BLaER1 treated with 17β-estradiol and CSF1 and Interleukin-3, amounts not matched to agents 10 nM and 100 nM (cell line): ENCODE measurements around the gene ZBTB42.

Source experiments
- H3K27ac ChIP-seq, 11 experiments: shearing (Covaris generic); formaldehyde crosslinking; 2 replicates each; pipeline ENCODE4 v1.8.1; 2022
- H3K27me3 ChIP-seq, 11 experiments: shearing (Covaris generic); formaldehyde crosslinking; 2 replicates each; pipeline ENCODE4 v1.8.1; 2022
- H3K36me3 ChIP-seq, 11 experiments: shearing (Covaris generic); formaldehyde crosslinking; 2 replicates each; pipeline ENCODE4 v1.8.1; 2022
- H3K4me1 ChIP-seq, 10 experiments: shearing (Covaris generic); formaldehyde crosslinking; 2 replicates each; pipeline ENCODE4 v1.8.1; 2022
- H3K4me2 ChIP-seq, 11 experiments: shearing (Covaris generic); formaldehyde crosslinking; 2 replicates each; pipeline ENCODE4 v1.8.1; 2022
- H3K4me3 ChIP-seq, 10 experiments: shearing (Covaris generic); formaldehyde crosslinking; 2 replicates each; pipeline ENCODE4 v1.8.1; 2022
- H3K9ac ChIP-seq, 11 experiments: shearing (Covaris generic); formaldehyde crosslinking; 2 replicates each; pipeline ENCODE4 v1.8.1; 2022
- H3K9me3 ChIP-seq, 11 experiments: shearing (Covaris generic); formaldehyde crosslinking; replicated peaks in 1 of 11; 2 replicates each; pipeline ENCODE4 v1.8.1; 2022
- H4K20me1 ChIP-seq, 11 experiments: shearing (Covaris generic); formaldehyde crosslinking; 2 replicates each; pipeline ENCODE4 v1.8.1; 2022
- Cebpa-rat ChIP-seq, 11 experiments: shearing (Covaris generic); IDR thresholded peaks; 2 replicates each; pipeline ENCODE4 v1.8.1; 2022

ZBTB42 gene

DNA sequence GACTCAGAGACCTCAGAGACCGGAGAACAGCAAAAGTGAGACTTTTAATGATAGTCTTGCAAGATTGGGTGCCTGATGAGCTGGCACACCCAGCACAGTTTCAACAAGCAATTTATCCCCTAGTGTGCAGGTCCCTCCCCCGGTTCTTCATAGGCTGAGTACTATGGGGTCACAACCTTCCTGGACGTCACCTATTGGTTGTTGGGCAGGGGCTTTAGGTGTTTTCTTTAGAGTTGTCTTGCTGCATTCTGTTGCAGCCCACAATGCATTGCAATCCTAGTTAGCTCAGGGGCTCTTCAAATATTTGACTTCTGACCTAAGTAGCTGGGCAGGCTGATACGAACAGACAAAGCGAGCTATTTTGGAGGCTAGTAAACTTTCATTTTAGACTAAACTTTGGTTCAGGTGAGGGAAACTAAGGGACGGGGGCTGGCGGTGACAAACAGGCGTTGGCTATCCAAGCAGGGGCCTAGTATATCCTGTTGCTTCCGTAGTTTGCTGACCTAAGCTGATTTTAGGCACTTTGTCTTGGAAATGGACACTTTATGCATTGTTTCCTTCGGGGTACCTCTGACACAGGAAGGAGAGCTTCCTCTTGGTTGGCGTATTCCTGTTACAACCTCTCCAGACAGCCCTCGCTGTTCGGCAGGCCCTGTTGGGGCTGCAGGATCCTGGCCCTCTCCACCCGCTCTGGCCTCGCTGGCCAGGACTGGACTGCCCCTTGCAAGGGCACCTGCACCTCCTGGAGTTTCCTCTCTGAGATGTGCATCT is 33.9 kb upstream of the ZBTB42 start:
- no peak for TF ChIP-seq Cebpa-rat (IDR thresholded peaks at IDR 0.05)
- H3K4me3 ChIP-seq: no peak overlapping the region
- H3K4me2 ChIP-seq: 0 out of 22 replicates have a peak overlapping the region, but pooled peaks of 1 of the 11 experiments have one; percentile 19
- peak overlapping the region in 1 of 11 experiments; percentile 35; a peak in 1 of 22 replicates for H3K9ac ChIP-seq
- H4K20me1 ChIP-seq: peaks cover 0 to 49% (median 32%) of the 10 kb centered on the region in 11 experiments; a peak in 21 of 22 replicates
- no peaks in the 10 kb centered on the region for H3K27me3 ChIP-seq
- peaks cover 22 to 77% (median 46%) of the 10 kb centered on the region in 11 experiments for H3K36me3 ChIP-seq
- peaks cover 9 to 27% (median 22%) of the 10 kb centered on the region in 11 experiments; a peak in 21 of 22 replicates for H3K9me3 ChIP-seq
- no peak overlapping the region for H3K27ac ChIP-seq
- H3K4me1 ChIP-seq: peaks cover 6 to 29% (median 23%) of the 10 kb centered on the region in 10 experiments

DNA sequence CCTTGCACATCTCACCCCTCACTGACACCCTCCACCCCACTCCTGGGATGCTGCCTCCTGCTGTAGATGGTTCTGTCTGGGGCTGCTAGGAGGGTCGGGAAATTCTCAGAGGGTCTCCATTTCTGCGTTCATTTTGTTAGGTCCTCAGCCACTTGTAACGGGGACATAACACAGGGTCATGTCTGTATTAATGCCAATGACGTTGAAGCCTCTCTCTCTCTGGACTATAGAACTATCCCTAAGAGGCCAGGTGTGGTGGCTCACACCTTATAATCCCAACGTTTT is 33.3 kb upstream of the ZBTB42 start:
- Histone ChIP-seq H3K4me1 (peaks cover 6 to 29% (median 23%) of the 10 kb centered on the region in 10 experiments), H3K9ac (peak overlapping the region in 3 of 11 experiments; percentile 19 to 49 (median 35); a peak in 1 of 22 replicates), H3K4me2 (0 out of 22 replicates have a peak overlapping the region, but pooled peaks of 1 of the 11 experiments have one; percentile 19), H3K36me3 (peaks cover 25 to 77% (median 46%) of the 10 kb centered on the region in 11 experiments), H3K27me3 (no peaks in the 10 kb centered on the region), H4K20me1 (peaks cover 0 to 52% (median 37%) of the 10 kb centered on the region in 11 experiments; a peak in 21 of 22 replicates), H3K9me3 (peaks cover 9 to 32% (median 26%) of the 10 kb centered on the region in 11 experiments; a peak in 21 of 22 replicates), H3K4me3 (no peak overlapping the region), H3K27ac (no peak overlapping the region)
- no peak for TF ChIP-seq Cebpa-rat (IDR thresholded peaks at IDR 0.05)

DNA sequence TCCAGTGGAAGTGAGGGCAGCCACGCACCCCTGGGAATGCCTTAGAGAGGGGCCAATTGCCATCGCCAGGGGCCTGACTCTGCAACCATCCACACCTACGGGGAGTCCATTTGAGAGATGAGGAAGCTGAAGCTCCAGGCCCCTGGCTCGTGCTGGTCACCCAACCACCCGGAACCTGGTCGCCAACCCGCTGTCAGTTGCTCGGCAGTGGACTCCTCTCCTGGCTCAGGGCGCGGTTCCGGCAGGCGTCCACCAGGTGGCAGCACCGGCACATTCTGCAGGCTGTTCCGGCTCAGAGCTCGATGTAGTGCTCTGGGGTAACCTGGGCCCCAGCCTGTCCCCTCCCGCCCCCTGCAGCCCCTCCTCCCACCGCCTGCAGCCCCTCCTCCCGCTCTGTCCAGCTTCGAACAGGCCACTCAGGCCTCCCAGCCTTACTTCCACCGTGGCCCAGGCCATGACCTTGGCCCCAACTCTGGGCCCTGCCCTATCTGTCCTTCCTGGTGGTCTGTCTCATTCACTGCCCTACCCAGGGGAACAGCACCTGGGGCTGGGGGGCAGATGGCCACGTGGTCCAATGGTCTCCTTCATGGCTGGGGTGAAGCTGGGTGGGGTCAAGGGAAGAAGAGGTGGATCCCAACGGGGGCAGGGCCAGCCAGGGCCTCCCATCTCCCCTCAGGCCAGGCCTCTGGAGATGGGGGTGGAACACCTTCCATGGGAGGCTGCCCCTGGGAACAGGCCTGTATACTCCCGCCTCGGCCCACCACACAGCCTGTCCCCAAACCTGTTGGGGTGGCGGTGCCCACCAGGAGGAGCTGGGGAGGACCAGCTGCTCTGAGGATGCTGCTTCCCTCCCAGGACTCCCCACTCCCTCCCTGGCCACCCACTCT is 32.2 kb upstream of the ZBTB42 start:
- peak overlapping the region; percentile 18 to 67 (median 52); a peak in 20 of 22 replicates for H3K4me2 ChIP-seq
- H3K9ac ChIP-seq: peak overlapping the region in 9 of 11 experiments; percentile 9 to 61 (median 35); a peak in 11 of 22 replicates
- H3K36me3 ChIP-seq: peaks cover 35 to 78% (median 50%) of the 10 kb centered on the region in 11 experiments
- H3K27ac ChIP-seq: peak overlapping the region in 5 of 11 experiments; percentile 30 to 56 (median 39); a peak in 8 of 22 replicates
- no peak overlapping the region for H3K4me3 ChIP-seq
- H4K20me1 ChIP-seq: peaks cover 0 to 63% (median 46%) of the 10 kb centered on the region in 11 experiments; a peak in 21 of 22 replicates
- H3K27me3 ChIP-seq: no peaks in the 10 kb centered on the region
- H3K4me1 ChIP-seq: peaks cover 6 to 29% (median 23%) of the 10 kb centered on the region in 10 experiments
- no peak for TF ChIP-seq Cebpa-rat (IDR thresholded peaks at IDR 0.05)
- peaks cover 9 to 36% (median 28%) of the 10 kb centered on the region in 11 experiments; a peak in 21 of 22 replicates for H3K9me3 ChIP-seq

DNA sequence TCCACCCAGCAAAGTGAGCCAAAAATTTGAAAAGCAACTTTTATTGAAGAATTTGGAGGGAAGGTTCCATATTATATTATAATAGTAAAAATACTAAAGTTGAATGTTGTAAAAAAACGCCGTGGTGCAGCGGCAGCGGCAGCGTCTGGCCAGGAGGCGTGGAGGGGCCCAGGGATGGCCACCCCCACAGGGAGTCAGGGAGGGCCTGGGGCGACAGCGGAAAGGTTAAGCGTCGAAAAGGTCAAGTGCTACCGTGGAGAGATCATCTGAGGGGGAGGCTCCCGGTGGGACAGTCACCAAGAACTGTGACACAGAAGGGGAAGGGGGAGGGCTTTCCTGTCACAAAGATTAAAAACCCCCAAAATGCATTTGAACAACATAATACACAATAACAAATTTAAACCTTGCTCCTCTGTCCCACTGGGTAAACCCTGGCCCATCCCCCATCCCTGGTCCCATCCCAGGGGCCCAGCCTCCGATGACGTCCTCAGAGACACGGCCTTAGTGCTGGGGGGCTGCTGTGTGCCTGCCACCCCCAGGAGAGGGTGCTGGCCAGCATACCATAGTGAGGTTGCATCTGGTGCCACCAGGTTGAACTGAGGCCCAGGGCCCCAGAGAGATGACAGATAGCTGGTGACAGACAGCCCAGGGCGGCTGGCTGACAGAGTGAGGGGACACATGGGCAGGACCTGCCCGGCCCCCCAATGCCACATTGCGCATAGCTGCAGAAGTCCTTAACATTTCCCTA is 31.4 kb upstream of the ZBTB42 start:
- TF ChIP-seq Cebpa-rat (IDR thresholded peaks at IDR 0.05): no peak
- Histone ChIP-seq H3K4me3 (no peak overlapping the region), H3K4me1 (peaks cover 6 to 29% (median 23%) of the 10 kb centered on the region in 10 experiments), H4K20me1 (peaks cover 0 to 71% (median 51%) of the 10 kb centered on the region in 11 experiments; a peak in 21 of 22 replicates), H3K27me3 (no peaks in the 10 kb centered on the region), H3K9ac (peak overlapping the region in 6 of 11 experiments; percentile 24 to 61 (median 44); a peak in 10 of 22 replicates), H3K4me2 (peak overlapping the region in 6 of 11 experiments; percentile 20 to 50 (median 40); a peak in 11 of 22 replicates), H3K27ac (peak overlapping the region in 3 of 11 experiments; percentile 1 to 56 (median 3); a peak in 2 of 22 replicates), H3K36me3 (peaks cover 43 to 86% (median 58%) of the 10 kb centered on the region in 11 experiments), H3K9me3 (peaks cover 9 to 36% (median 28%) of the 10 kb centered on the region in 11 experiments; a peak in 21 of 22 replicates)

DNA sequence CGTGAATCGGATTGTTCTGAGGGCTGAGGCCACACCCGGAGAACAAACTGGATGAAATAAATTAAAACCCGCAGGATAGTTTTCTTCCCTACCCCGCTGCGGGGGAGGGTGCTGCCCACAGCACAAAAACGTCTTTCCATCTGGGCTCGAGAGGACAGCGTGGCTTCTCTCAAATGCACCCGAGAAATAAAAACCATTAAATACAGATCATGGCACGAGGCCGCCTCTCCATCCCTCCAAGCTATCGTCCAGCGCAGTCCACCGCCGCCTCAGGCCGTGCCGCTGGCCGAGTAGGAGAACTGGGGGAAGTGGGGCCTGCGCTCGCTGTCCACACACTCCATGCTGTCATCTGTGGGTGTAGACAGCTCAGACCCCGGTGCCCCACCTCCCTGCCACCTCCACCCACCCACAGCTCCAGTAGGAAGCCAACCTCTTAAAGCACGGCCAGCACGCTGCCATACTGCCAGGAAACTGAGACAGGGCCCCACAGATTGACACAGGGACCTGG is 30.8 kb upstream of the ZBTB42 start:
- Histone ChIP-seq H4K20me1 (peaks cover 0 to 77% (median 56%) of the 10 kb centered on the region in 11 experiments; a peak in 21 of 22 replicates), H3K4me2 (peak overlapping the region in 2 of 11 experiments; percentile 40 to 43; a peak in 3 of 22 replicates), H3K4me3 (no peak overlapping the region), H3K9me3 (peaks cover 9 to 36% (median 28%) of the 10 kb centered on the region in 11 experiments; a peak in 21 of 22 replicates), H3K27me3 (no peaks in the 10 kb centered on the region), H3K9ac (peak overlapping the region in 5 of 11 experiments; percentile 24 to 61 (median 41); a peak in 3 of 22 replicates), H3K4me1 (peaks cover 6 to 29% (median 23%) of the 10 kb centered on the region in 10 experiments), H3K36me3 (peaks cover 46 to 93% (median 64%) of the 10 kb centered on the region in 11 experiments), H3K27ac (0 out of 22 replicates have a peak overlapping the region, but pooled peaks of 1 of the 11 experiments have one; percentile 3)
- no peak for TF ChIP-seq Cebpa-rat (IDR thresholded peaks at IDR 0.05)

DNA sequence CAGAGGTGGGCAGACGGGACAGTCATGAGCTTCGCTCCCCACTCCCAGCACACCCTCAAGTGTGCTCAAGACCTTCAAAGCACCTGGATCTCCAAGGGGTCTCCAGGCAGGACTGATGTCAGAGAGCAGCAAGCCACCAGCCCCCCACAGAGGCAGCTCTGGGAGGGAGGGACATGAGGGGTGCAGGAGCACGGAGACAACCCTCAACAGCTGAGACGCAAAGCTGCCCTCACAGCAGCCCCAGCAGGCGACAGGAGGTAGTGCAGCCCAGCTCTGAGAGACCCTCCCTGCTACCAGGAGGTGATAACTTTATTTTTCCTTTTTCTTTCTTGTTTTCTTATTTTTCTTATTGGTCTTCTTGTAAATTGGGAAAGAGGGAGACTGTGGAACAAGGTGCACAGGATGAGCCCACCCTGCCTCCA is 30.0 kb upstream of the ZBTB42 start:
- TF ChIP-seq Cebpa-rat (IDR thresholded peaks at IDR 0.05): no peak
- Histone ChIP-seq H3K4me2 (no peak overlapping the region), H3K27me3 (no peaks in the 10 kb centered on the region), H3K4me3 (0 out of 20 replicates have a peak overlapping the region, but pooled peaks of 2 of the 10 experiments have one; percentile 2 to 16), H3K36me3 (peaks cover 46 to 95% (median 71%) of the 10 kb centered on the region in 11 experiments), H3K27ac (no peak overlapping the region), H3K9me3 (peaks cover 9 to 30% (median 27%) of the 10 kb centered on the region in 11 experiments; a peak in 21 of 22 replicates), H3K4me1 (peaks cover 6 to 29% (median 23%) of the 10 kb centered on the region in 10 experiments), H4K20me1 (peaks cover 0 to 84% (median 63%) of the 10 kb centered on the region in 11 experiments; a peak in 21 of 22 replicates), H3K9ac (no peak overlapping the region)

DNA sequence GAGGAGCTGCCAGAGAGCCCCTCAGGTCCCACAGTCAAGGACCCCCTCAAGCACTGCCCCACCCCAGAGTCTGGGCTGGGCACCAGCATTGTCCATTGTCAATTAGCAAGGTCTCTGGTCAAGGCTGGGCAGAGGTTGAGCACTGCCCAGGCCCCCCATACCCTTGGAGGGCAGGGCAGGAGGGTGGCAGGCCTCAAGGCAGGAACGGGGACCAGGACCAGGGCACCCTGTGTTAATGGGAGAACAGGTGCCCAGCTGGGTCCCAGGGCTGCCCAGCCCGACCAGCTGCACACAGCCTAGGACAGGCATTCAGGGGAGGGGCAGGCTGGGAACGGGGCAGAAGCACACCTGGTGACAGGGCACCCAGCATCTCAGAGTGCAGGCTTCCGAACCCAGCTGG is 29.5 kb upstream of the ZBTB42 start:
- Histone ChIP-seq H3K27me3 (no peaks in the 10 kb centered on the region), H3K9ac (no peak overlapping the region), H4K20me1 (peaks cover 2 to 89% (median 68%) of the 10 kb centered on the region in 11 experiments; a peak in 21 of 22 replicates), H3K4me3 (0 out of 20 replicates have a peak overlapping the region, but pooled peaks of 2 of the 10 experiments have one; percentile 2 to 16), H3K4me2 (no peak overlapping the region), H3K27ac (no peak overlapping the region), H3K4me1 (peaks cover 6 to 29% (median 23%) of the 10 kb centered on the region in 10 experiments), H3K36me3 (peaks cover 50 to 95% (median 74%) of the 10 kb centered on the region in 11 experiments), H3K9me3 (peaks cover 9 to 27% (median 23%) of the 10 kb centered on the region in 11 experiments; a peak in 21 of 22 replicates)
- TF ChIP-seq Cebpa-rat (IDR thresholded peaks at IDR 0.05): no peak
